ENCODE measurements around the gene SRSF2.
"Not testable (repeated sequence)": the region's sequence is repeated elsewhere in the genome, so short reads cannot be mapped to it uniquely, and the experiment has no call there.

The SRSF2 gene

DNA sequence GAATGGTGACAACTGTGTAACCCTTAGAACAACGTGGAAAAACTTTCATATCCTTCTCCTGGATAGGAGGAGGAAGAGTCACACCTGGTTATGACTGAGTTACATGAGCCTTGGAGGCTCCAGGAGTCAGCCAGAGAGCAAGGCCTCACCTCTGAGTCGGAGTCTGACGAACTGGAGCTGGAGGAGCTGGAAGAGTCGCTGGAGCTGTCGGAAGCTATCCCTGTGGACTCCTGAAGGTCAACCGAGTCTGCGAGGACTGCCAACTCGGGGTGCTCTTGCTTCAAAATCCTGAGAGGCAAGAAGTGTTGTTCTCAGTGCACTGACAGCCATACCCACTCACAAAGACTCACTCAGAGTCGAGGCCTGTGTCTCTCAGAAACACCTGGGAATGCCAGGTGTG is 16.9 kb downstream of the SRSF2 start:
- no peak for DNase-seq
- H3K36me3 Mint-ChIP-seq, result peaks cover 61% of the 10 kb centered on the region
- peaks cover 60% of the 10 kb centered on the region for H3K4me1 Mint-ChIP-seq
- no peak overlapping the region for H3K4me3 Mint-ChIP-seq
- H3K27me3 Mint-ChIP-seq, result no peaks in the 10 kb centered on the region
- H3K27ac Mint-ChIP-seq, result no peak overlapping the region
- CTCF ChIA-PET, result interaction anchor here (0.6 to 1.6 kb wide), 2 partner anchors 11 to 59 kb away, joined by 3 to 5 read pairs; no protein-coding TSS in a partner anchor
- no peaks in the 10 kb centered on the region for H3K9me3 Mint-ChIP-seq

DNA sequence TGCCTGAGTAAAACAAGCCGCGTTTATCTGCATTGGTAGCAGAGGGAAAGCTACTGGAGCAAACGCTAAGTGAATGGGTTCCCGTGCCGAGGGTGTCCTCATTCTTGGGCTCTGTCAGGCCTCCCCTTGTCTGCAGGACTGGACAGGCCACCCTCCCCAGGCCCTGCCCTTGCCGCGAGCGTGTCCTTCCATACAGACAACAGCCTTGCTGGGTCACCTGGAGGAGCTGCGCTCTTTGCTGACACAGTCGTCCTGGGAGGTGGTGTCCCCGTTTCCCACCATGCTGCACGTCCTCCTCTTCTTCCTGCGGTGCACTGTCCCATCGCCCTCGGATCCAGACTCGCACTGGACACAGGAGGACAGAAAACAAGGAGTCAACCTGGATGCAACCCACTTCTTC is 18.6 kb downstream of the SRSF2 start:
- Mint-ChIP-seq H3K27ac (peak overlapping the region; percentile 60), H3K36me3 (peaks cover 68% of the 10 kb centered on the region), H3K27me3 (no peaks in the 10 kb centered on the region), H3K9me3 (no peaks in the 10 kb centered on the region), H3K4me1 (peaks cover 60% of the 10 kb centered on the region), H3K4me3 (no peak overlapping the region)
- CTCF ChIA-PET, result interaction anchor here (0.7 to 1.6 kb wide), 3 partner anchors 9 to 44 kb away, joined by 3 to 5 read pairs (median 3); no protein-coding TSS in a partner anchor
- no peak for DNase-seq

DNA sequence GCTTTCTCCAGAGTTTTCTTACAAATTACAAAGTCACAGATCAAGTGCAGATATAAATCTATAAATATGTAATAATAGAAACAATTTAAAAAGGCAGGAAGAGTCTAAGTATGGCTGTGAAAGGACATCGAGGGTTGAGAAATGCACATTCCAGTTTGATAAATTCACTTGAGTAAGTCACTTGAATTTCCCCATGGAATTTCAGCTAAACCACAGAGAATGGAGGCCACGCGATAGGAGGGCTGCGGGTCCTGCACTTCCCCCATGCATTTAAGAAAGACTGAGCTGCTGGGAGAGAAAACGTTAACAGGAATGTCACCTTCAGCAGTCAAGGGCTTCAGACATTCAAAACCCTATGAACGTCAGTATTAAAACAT is 20.3 kb downstream of the SRSF2 start:
- Mint-ChIP-seq H3K4me1 (peaks cover 51% of the 10 kb centered on the region), H3K36me3 (peaks cover 67% of the 10 kb centered on the region), H3K4me3 (no peak overlapping the region), H3K27me3 (no peaks in the 10 kb centered on the region), H3K9me3 (no peaks in the 10 kb centered on the region), H3K27ac (peak overlapping the region; percentile 86)
- no peak for DNase-seq
- CTCF ChIA-PET, result interaction anchor here (1.4 to 4.3 kb wide), 5 partner anchors 8 to 64 kb away, joined by 3 to 30 read pairs (median 4); partner anchors contain the start of genes JMJD6 and METTL23

DNA sequence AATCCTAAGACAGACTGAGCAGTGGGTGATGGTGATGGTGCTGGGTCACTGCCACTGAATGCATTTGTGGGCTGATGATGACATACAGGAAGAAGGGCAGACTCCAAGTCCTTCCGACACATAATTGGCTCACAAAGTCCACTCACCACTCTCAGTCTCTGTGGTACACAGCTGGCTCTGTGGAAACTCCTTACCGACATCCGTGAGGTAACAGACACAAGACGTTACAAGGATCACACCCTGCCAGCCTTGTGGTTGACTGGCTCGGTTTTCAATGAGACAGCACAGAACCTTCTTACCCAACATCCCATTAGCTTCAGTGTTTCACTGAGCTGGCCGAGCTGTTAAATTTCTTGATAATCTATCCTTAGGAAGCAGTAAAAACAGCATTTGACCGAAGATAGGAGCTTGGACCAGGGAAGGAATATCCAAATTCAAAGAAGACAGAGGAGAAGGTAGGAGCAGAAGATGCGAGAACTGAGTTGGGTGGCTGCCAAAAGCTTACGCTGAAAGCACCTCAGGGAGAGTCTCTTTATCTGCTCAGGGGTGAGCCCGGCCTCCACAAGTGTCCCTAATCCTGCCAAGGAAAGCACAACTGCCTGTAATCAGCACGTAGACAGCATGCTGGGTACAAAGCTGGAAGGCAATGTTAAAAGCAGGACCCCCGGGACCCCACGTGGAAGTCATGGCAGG is 20.8 kb downstream of the SRSF2 start:
- CTCF ChIA-PET, result interaction anchor here (1.6 to 4.3 kb wide), 4 partner anchors 9 to 64 kb away, joined by 3 to 30 read pairs (median 6); partner anchors contain the start of genes JMJD6 and METTL23
- peak; percentile 53 for DNase-seq
- Mint-ChIP-seq H3K36me3 (peaks cover 65% of the 10 kb centered on the region), H3K4me1 (peaks cover 49% of the 10 kb centered on the region), H3K4me3 (no peak overlapping the region), H3K27ac (peak overlapping the region; percentile 86), H3K27me3 (peaks cover 3% of the 10 kb centered on the region), H3K9me3 (no peaks in the 10 kb centered on the region)

DNA sequence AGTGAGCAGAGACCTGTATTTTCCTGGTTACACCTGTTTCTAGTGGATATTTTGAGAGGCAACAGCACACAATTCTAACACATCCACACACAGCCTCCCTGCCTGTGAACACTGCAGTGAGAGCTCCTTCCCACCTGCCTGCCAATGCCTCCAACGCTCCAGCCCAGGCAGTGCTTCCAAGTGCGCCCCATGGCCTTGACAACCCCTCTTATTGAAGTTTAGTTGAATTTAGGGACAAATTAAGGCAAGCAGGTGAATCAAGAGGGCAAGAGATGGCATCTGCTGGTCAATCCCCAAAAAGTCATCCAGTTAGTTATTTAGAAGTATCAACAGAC is 21.7 kb downstream of the SRSF2 start:
- H3K36me3 Mint-ChIP-seq, result peaks cover 58% of the 10 kb centered on the region
- no peaks in the 10 kb centered on the region for H3K9me3 Mint-ChIP-seq
- no peak for DNase-seq
- peaks cover 4% of the 10 kb centered on the region for H3K27me3 Mint-ChIP-seq
- H3K27ac Mint-ChIP-seq, result peak overlapping the region; percentile 86
- CTCF ChIA-PET, result interaction anchor here (0.6 to 4.3 kb wide), 6 partner anchors 9 to 454 kb away, joined by 3 to 30 read pairs (median 3); partner anchors contain the start of genes JMJD6 and METTL23
- H3K4me1 Mint-ChIP-seq, result peaks cover 47% of the 10 kb centered on the region
- H3K4me3 Mint-ChIP-seq, result no peak overlapping the region

DNA sequence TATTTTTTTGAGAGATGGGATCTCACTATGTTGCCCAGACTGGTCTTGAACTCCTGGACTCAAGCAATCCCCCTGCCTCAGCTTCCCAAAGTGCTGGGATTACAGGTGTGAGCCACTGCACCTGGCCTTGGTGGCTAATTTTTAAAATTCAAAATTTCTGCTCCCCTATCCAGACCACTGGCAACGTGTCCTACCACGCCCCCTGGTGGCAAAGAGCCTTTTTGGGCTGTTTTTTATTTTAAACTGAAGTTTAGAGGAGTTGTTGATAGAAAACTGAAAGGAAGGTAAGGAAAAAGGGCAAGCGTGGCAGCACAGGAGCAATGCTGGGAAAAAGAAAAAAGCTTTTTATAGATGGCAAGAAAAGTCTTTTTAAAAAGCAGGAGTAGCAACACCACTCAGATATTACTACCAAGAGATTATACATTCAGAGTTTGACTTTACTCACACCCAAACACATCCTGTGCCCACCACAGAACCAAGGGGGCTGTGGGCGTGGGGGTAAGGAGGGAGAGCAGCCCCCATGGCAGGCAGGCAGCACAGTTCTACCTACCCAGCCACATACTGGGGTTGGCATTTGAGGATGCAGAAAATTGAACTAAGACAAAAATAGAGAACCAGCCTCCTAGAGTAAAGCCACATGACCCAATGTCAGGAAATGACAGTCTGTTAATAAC is 22.2 kb downstream of the SRSF2 start:
- H3K4me1 Mint-ChIP-seq, result peaks cover 49% of the 10 kb centered on the region
- CTCF ChIA-PET, result interaction anchor here (0.6 to 4.3 kb wide), 10 partner anchors 10 to 453 kb away, joined by 3 to 30 read pairs (median 4); partner anchors contain the start of genes JMJD6 and METTL23
- H3K36me3 Mint-ChIP-seq, result peaks cover 54% of the 10 kb centered on the region
- peak; percentile 87 for DNase-seq
- H3K9me3 Mint-ChIP-seq, result no peaks in the 10 kb centered on the region
- no peak overlapping the region for H3K4me3 Mint-ChIP-seq
- peaks cover 8% of the 10 kb centered on the region for H3K27me3 Mint-ChIP-seq
- H3K27ac Mint-ChIP-seq, result peak overlapping the region; percentile 86

DNA sequence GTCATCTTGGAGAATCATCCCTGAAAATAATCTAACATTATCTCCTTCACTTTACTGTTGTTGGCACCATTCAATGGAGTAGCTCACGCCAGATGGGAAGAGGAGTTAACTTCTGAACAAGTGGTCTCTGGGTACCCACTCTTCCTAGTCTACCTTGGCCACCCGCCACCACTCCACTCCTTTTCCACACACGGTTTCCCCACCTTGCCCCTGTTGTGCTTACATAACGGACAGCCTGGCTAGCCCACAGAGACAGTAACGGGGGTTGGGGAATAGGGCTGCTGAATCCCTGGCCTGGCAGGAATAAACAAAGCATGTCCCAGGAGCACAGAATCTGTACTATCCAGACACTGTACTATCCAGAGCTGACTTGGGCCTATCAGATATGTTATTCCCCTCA is 22.8 kb downstream of the SRSF2 start:
- CTCF ChIA-PET, result interaction anchor here (0.7 to 4.3 kb wide), 17 partner anchors 11 to 342 kb away, joined by 3 to 30 read pairs (median 4); partner anchors contain the start of genes JMJD6 and METTL23
- Mint-ChIP-seq H3K36me3 (peaks cover 50% of the 10 kb centered on the region), H3K27me3 (peaks cover 14% of the 10 kb centered on the region), H3K9me3 (no peaks in the 10 kb centered on the region), H3K4me1 (peaks cover 56% of the 10 kb centered on the region), H3K27ac (no peak overlapping the region), H3K4me3 (no peak overlapping the region)
- DNase-seq, result no peak

DNA sequence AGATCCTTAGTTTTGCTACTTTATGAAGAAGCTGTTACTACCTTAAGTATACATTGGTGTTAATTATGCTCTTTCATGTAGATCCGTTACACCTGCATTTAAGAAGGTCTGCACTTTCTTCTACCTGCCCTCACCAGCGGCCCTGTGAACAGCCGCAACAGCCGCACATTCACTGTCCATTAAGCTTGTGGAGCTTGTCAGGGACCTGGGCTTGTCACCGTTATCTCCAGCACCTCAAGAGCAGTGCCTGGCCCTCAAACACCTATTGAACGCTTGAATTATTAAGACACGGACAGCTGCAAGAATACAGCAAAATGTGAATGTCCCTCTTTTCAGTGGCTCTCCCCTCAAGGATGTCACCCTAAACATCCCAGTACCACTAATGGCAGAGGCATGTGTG is 23.4 kb downstream of the SRSF2 start:
- no peak overlapping the region for H3K27ac Mint-ChIP-seq

DNA sequence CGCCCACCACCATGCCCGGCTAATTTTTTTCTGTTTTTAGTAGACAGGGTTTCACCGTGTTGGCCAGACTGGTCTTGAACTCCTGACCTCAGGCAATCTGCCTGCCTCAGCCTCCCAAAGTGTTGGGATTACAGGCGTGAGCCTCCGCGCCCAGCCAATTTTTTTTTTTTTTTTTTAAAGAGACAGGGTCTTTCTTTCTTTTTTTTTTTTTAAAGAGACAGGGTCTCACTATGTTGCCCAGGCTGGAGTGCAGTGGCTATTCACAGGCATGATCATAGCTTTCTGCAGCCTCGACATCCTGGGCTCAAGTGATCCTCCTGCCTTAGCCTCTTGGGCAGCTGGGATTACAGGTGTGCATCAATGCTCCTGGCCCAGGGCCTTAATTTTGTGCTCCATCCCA is 24.8 kb downstream of the SRSF2 start:
- not testable (repeated sequence) for H3K27ac Mint-ChIP-seq, H3K4me3 Mint-ChIP-seq, DNase-seq, H3K9me3 Mint-ChIP-seq
- Mint-ChIP-seq H3K27me3 (peaks cover 32% of the 10 kb centered on the region), H3K4me1 (peaks cover 55% of the 10 kb centered on the region), H3K36me3 (peaks cover 35% of the 10 kb centered on the region)
- CTCF ChIA-PET, result interaction anchor here (0.6 to 2.1 kb wide), 5 partner anchors 9 to 381 kb away, joined by 3 to 9 read pairs (median 4); no protein-coding TSS in a partner anchor

More for the DNA sequence above, 23.4 kb downstream of the SRSF2 start:
- Mint-ChIP-seq H3K9me3 (no peaks in the 10 kb centered on the region), H3K27me3 (peaks cover 19% of the 10 kb centered on the region), H3K4me1 (peaks cover 56% of the 10 kb centered on the region), H3K4me3 (no peak overlapping the region), H3K36me3 (peaks cover 45% of the 10 kb centered on the region)
- CTCF ChIA-PET, result interaction anchor here (0.8 to 4.3 kb wide), 20 partner anchors 10 to 343 kb away, joined by 3 to 30 read pairs (median 4); partner anchors contain the start of genes JMJD6 and METTL23
- no peak for DNase-seq

DNA sequence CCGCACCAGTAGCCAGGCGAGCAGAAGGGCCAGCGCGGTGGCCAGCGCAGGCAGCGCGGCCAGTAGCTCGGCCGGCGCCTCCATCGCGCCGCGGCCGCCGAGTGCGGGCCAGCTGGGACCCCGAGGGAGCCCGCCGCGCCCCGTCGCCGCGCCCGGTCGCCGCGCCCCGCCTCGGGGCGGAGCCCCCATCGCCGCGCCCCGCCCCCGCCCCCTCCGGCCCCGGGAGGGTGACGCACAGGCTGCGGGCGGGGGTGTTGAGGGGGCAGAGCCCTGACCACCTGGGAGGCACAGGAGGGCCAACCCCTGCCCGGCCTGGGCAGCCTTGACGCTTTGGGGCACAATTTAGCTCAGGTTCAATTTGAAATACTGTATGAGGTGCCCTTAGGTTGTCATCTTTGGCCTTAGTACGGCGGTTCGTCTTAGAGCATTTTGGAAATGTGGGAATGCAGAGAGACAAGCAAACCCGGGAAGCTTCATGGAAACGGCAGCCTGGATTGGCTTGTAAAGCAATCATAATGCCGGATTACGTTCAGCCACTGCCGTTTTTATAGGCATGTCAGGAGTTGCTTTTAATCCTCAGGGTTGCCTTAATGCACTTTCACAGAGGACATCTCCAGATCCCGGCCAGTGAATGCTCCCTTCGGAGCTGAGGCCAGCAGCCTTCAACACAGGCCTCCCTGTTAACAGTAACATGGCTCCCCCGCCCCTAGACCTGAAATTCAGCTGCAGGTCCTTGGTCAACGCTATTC is 26.1 kb downstream of the SRSF2 start, which contains the start of gene MXRA7:
TSS of gene MXRA7 (minus strand) at position 103 of the 749 bp plus-strand sequence. CDS start at position 84, 19 bp downstream.
- H3K27me3 Mint-ChIP-seq, result peaks cover 32% of the 10 kb centered on the region
- CTCF ChIA-PET, result interaction anchor here (1.2 kb wide), 1 partner anchor 30 kb away, joined by 3 read pairs; no protein-coding TSS in a partner anchor
- peaks cover 45% of the 10 kb centered on the region for H3K4me1 Mint-ChIP-seq
- H3K36me3 Mint-ChIP-seq, result peaks cover 28% of the 10 kb centered on the region
- H3K9me3 Mint-ChIP-seq, result no peaks in the 10 kb centered on the region
- peak within 1 kb of the TSS; percentile 69 for H3K4me3 Mint-ChIP-seq
- no peak within 1 kb of the TSS for H3K27ac Mint-ChIP-seq
- peak; percentile 72 for DNase-seq

DNA sequence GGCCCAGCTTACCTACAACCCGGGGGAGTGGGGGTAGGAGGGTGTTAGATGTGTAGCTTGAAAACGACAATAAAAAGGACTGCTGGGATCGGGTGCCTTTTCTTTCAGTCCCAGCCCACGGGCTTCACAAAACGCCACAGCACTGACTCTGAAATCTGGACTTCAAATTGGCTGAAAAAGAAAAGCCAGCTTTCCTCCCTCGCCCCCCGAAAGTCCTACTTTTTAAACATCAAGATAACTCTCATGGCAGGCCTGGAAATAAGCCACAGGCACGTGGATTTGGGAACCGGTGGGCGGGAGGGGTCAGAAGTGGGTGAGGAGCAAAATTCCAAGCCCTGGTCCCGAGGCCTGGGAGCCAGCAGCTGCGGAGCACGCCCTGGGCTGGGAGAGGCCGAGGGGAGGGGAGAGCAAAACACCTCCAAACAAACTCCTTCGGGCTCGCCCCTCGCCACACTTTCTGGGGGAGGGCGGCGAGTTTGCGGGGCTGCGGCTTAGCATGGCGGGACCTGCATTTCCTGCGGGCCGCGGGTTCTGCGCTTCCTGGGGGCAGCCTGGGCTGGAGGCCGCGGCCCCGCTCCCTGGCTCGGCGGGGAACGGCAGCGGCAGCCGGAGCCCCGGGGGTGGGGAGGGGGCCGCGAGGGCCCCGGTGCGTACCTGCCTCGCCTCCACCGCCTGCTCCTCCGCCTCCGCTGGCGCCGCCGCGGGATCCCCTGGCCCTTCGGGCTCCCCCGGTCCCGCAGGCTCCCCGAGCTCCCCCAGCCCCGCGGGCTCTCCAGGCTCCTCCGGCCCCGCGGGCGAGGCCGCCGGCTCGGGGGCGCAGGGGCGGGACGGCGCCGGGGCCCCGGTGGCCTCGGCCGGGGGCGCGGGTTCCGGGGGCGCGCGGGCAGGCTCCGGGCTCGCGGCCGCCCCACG is 26.9 kb downstream of the SRSF2 start:
- H3K4me3 Mint-ChIP-seq, result peak overlapping the region; percentile 64
- H3K36me3 Mint-ChIP-seq, result peaks cover 24% of the 10 kb centered on the region
- peaks cover 32% of the 10 kb centered on the region for H3K27me3 Mint-ChIP-seq
- CTCF ChIA-PET, result interaction anchor here (1.3 to 2.9 kb wide), 2 partner anchors 9 to 29 kb away, joined by 5 to 10 read pairs; no protein-coding TSS in a partner anchor
- H3K27ac Mint-ChIP-seq, H3K9me3 Mint-ChIP-seq: not testable (repeated sequence)
- H3K4me1 Mint-ChIP-seq, result peaks cover 36% of the 10 kb centered on the region
- peak; percentile 35 for DNase-seq

DNA sequence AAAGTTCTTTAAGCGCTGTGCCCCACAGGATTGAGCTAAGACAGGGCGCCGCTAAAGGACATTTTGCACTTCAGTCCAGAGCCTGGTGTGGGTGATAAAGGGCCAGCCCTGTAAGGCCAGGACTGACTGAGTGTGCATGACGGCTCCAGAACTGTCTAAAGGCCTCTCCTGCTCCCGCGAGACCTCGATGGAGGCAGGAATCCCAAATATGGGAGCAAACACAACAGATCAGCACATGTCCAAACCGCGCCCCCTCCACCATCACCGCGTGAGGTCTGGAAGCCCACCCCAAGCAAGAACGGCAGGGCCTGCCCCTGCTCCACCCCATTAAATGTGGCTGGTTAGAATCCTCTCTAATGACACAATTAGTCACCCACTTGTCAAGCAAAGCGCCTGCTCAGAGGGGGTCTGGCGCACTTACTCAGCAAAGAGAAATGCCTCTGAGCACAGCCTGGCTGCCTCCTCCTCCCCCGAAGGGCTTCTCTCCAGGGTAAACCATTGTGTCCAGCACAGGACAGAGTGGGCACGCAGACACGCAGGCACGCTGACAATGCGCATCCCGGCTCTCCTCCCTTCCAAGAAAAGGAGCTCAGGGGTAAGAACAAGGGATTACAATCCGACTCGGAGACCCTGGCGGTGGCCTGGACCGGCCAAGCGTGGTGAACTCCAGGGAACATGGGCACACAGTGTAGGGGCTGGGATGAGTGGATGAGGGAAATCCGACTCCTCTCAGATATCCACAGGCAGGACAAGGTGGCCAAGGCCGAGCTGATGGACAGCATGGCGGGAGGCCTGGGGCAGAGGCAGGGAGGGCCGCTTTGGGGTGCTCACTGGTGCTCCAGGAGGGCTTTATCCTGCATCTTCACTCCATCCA is 27.8 kb downstream of the SRSF2 start:
- Mint-ChIP-seq H3K9me3 (no peaks in the 10 kb centered on the region), H3K36me3 (peaks cover 18% of the 10 kb centered on the region), H3K4me3 (peak overlapping the region; percentile 64), H3K4me1 (peaks cover 29% of the 10 kb centered on the region), H3K27ac (no peak overlapping the region), H3K27me3 (peaks cover 32% of the 10 kb centered on the region)
- DNase-seq, result no peak
- CTCF ChIA-PET, result interaction anchor here (0.6 to 2.9 kb wide), 3 partner anchors 10 to 127 kb away, joined by 4 to 10 read pairs (median 5); no protein-coding TSS in a partner anchor
